ENCODE results near the gene GORASP1.

GORASP1 gene

GRCh38 chr3:39140341-39140971, 33.0 kb upstream of the GORASP1 start:
- no peak for DNase-seq

GRCh38 chr3:39139442-39139841, 32.0 kb upstream of the GORASP1 start:
- DNase-seq: no peak

GRCh38 chr3:39138804-39139415, 31.5 kb upstream of the GORASP1 start:
- no peak for DNase-seq

DNA sequence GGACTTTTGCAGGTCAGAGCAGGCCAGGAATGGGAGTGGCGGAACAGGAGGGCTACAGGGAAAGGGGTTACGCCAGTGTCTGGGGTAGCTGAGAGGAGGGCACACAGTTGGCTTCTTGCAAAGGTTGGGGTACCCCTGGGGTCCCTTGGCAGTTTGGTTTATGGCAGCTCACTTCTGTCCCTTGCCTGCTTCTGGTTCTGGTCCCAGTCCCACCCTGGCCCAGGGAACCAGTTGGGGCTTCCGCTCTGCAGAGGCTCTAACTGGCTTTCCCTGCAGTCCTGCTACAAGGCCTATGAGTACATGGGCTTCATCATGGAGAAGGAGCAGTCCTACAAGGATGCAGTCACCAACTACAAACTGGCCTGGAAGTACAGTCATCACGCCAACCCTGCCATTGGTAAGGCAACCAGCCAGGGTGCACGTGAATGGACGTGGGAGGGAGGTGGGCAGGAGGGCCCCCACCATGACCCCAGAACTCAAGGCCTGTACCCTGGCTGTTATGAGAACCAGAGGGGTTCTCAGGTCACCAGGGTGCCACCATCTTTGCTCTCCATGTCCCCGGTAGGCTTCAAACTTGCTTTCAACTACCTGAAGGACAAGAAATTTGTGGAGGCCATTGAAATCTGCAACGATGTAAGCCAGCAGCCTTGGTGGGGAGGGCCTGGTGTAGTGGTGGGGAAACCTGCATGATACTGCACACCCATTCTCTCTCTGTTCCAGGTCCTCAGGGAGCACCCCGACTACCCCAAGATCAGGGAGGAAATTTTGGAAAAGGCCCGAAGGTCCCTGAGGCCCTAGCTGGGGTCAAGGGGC, 30.8 kb upstream of the GORASP1 start:
- DNase-seq: no peak

- no peak for DNase-seq
Observed at GRCh38 chr3:39137435-39137936, 30.1 kb upstream of the GORASP1 start.

DNA sequence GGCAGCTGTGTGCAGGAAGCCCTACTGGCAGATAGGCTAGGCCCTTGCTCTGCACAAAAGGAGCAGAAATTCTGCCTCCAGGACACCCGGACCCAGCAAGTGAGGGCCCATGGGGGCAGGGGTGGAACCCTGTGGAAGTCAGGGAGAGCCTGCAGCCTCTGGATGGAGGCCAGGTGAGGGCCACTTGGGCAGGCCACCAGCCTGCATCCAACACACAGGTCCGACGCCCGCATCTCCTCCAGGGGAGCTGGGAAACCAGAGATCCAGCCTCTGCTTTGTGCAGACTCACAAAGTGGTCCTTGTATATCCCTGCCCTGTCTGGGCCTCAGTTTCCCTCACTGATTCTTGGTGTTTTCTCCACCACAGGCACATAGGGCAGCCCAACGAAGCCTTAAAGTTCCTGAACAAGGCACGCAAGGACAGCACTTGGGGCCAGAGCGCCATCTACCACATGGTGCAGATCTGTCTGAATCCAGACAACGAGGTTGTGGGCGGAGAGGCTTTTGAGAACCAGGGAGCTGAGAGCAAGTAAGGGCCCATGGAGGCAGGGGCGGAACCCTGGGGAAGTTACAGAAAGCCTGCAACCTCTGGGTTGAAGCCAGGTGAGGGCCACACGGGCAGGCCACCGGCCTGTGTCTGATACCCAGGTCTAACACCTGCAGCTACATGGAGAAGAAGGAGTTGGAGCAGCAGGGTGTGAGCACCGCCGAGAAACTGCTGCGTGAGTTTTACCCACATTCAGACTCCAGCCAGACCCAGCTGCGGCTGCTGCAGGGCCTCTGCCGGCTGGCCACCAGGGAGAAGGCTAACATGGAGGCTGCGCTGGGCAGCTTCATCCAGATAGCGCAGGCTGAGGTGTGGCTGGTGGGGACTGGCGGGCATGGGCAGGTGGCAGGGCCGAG, 29.4 kb upstream of the GORASP1 start:
- no peak for DNase-seq

GRCh38 chr3:39135170-39135805, 27.9 kb upstream of the GORASP1 start:
- DNase-seq: no peak

DNA sequence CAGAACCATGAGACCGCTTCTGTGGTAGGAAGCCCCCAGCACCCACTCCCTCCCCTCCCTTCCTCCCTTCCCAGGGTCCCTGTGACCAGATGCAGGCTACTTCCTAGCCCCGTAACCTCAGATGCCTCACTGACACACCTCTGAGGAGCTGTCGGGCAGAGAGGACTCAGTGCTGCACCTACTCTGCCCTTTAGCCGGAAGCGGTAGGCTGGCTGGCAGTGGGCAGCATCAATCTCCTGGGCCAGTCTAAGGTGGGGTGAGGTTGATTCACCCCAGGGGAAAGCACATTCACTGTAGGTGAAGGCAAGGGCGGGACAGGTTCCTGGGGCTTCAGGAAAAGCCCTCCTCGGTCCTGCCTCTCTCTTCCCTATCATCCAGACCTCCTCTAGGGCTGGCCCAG, 26.9 kb upstream of the GORASP1 start:
- DNase-seq: no peak

DNA sequence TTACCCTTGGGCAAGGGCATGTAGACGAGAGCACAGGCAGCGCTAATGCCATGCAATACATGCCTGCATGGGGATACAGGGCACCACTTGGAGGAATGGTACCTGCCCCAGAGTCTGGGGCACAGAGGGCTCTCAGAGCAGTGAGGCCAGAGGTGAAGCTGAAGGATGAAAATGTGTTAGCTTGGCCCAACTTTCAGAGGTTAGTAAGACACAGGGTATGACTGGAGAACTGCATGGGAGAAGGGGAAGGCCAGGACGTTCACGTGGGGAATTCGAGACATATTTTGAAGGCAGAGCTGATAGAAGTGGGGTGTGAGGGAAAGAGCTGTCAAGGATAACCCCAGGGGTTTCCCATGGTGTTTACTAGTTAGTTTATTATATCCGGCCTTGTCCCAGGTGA, 26.4 kb upstream of the GORASP1 start:
- DNase-seq: no peak

- DNase-seq: no peak
Observed at GRCh38 chr3:39133093-39133490, 25.7 kb upstream of the GORASP1 start.

- DNase-seq: no peak
Observed at GRCh38 chr3:39132096-39133092, 25.0 kb upstream of the GORASP1 start.

DNA sequence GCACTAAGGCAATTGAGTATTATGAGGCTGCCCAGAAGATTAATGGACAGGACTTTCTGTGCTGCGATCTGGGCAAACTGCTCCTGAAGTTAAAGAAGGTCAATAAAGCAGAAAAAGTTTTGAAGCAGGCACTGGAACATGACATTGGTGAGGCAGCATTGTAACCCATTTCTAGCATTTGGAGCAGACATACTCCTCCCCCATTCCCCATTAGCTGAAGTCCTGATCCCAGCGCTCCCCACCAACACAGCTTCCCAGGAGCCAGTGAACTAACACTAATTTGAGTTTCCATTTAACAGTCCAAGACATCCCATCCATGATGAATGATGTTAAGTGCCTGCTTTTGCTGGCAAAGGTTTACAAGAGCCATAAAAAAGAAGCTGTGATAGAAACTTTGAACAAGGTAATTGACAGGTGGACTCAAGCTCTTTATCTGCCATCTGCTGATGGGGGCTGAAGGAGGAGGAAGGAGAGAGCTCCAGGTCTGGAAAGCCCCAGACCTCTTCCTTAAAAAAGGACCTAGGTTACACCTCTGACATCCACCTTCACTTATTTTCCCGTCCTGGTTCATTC, 23.4 kb upstream of the GORASP1 start:
- no peak for DNase-seq

DNA sequence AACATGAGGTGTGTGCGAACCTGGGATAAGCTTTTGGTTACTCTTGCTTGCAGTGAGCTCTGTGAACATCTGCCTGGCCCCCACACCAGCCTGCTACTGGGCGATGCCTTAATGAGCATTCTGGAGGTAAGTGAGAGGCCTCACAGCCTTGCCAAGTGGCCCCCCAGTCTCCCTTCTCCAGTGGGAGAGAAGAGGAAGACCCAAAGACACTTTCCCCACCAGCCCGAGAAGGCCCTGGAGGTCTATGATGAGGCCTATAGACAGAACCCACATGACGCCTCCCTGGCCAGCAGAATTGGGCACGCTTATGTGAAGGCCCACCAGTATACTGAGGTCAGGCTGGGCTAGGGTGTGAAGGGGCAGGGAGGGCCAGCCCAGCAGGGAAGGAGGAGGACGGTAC, 22.6 kb upstream of the GORASP1 start:
- DNase-seq: no peak

GRCh38 chr3:39128951-39129350, 21.5 kb upstream of the GORASP1 start:
- no peak for DNase-seq

DNA sequence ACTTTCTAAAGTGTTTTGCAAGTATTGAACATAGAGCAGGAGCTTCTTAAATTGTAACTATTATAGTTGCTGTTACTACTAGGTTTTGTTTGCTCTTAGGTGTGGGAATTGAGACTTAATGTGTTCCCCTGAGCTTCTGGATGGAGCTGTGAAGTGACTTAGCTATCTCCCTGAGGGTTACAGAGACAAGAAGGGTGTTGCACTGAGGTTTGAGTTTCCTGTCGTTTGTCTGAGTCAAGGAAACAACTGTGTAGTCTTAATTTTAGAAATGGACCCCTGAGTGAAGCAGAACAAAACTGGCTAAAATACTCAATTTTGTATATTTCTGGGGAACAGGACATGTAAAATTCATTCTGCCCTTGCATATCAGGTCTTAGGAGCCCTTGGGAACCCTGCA, 20.5 kb upstream of the GORASP1 start:
- DNase-seq: no peak

GRCh38 chr3:39127269-39127907, 20.0 kb upstream of the GORASP1 start:
- DNase-seq: no peak

- no peak for DNase-seq
Observed at GRCh38 chr3:39126532-39127071, 19.2 kb upstream of the GORASP1 start.

- no peak for DNase-seq
Observed at GRCh38 chr3:39125841-39126500, 18.5 kb upstream of the GORASP1 start.

All from stimulated activated CD4-positive, alpha-beta T cell treated with anti-CD3 and anti-CD28 coated beads, Interleukin-4, amount 100 ng/mL, for 1 hour (primary cell).